ENCODE results near the gene TNK2.
"Not testable (repeated sequence)": the region's sequence is repeated elsewhere in the genome, so short reads cannot be mapped to it uniquely, and the experiment has no call there.

Gene TNK2

DNA sequence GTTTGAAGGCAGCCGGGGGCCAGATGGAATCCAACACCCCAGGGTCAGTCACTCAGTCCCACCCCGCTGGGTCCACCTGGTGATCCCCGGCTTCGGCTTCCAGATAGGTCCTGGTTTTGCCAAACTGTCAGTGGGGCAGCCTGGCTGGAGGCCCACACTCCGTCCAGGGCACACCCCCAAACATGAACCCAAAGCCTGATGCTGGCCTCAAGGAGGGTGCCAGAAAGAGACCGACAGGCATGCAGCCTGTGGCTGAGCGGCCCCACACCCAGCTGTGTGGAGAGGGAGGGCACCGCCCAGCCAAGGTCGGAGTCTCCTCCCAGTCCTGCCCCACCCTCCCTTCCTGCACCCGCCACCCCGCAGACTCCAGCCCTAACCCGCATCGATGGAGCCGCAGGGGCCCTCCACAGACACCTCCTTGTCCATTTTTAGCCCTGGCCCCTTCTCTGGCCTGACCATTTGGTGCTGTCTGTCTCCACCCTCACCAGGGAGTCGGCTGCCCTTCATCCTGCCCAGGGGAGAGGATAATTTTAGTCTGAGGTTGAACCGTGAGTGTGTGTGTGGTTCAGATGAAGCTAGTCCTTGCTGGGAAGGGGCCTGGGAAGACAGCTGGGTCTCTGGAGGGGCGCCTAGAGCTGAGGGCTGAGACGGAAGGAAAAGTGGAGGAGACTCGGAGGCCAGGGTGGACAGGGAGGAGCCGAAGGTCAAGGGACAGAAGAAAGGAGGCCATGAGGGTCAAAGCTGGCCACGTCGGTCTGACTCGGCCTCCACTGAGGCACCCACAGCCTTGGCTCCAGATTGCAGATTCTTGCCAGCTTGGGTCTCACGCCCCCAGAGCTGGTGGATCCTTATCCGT lies 23.1 kb downstream of the TNK2 start:
- DNase-seq (ENCODE audit: low read depth): no peak

DNA sequence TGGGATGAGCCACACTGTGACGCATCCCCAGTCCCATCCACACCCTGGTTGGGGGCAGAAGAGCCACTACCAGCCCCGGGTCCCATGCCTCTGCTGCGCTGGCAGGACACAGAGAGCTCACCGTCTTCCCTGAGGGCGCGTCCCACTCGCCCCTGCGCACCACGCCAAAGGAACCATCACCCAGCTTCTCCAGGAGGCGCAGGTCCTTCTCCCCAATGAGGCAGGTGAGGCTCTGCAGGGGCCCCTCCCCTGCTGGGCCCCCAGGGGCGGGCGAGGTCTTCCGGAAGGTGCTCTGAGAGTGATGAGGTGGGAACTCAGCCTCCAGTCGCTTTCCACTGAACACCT lies 23.7 kb downstream of the TNK2 start:
- no peak for DNase-seq (ENCODE audit: low read depth)

DNA sequence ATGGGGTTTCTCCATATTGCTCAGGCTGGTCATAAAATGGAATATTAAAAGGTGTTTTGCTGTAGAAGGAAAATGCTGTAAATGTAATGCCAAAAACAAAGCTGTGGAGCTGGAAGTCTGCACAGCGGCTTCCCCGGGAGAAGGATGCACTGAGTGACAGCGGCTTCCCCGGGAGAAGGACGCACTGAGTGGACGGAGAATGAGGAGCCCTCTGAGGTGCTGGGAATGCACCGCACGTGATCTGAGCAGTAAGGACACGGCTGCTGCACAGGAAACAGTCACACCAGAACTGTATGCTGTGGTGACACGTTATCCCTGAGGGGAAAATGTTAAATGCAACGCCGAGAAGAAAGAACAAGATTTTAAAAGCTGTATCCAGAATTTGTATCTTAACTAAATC lies 24.6 kb downstream of the TNK2 start:
- no peak for DNase-seq (ENCODE audit: low read depth)

GRCh38 chr3:195883160-195883559 lies 25.2 kb downstream of the TNK2 start:
- no peak for DNase-seq (ENCODE audit: low read depth)

DNA sequence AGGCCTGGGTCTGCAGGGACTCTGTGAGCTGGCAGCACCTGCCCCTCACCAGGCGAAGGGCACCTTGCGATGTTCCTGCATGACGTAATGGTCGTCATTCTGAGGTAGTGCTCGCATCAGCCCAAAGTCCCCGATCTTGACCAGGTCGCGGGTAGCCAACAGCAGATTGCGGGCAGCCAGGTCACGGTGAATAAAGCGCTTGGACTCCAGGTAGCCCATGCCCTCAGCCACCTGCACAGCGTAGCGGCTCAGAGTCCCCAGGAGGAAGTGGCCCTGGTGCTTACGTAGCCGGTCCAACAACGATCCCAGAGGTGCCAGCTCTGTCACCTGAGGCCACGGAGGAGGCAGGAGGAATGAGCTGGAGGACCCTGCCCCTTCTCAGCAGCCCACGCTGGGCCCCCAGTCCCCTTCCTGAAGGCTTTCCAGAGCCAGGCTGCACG lies 26.3 kb downstream of the TNK2 start:
- DNase-seq (ENCODE audit: low read depth): no peak

DNA sequence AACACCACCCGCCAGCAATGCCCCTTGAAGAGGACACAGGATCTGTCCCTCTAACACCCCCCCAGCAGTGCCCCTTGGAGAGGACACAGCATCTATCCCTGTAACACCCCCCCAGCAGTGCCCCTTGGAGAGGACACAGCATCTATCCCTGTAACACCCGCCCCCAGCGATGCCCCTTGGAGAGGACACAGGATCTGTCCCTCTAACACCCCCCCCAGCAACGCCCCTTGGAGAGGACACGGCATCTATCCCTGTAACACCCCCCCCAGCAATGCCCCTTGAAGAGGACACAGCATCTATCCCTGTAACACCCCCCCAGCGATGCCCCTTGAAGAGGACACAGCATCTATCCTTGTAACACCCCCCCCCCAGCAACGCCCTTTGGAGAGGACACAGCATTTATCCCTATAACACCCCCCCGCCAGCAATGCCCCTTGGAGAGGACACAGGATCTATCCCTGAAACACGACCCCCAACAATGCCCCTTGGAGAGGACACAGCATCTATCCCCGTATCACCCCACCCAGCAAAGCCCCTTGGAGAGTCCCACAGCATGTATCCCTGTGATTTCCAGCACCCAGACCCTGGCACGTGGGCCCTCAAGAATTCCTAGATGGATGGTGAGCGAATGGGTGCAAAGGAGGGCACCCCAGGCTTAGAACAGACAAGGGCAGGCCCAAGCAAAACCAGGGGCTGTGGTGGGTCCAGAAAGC lies 26.9 kb downstream of the TNK2 start:
- no peak for DNase-seq (ENCODE audit: low read depth)

GRCh38 chr3:195880037-195880431 lies 28.3 kb downstream of the TNK2 start:
- DNase-seq (ENCODE audit: low read depth): no peak

DNA sequence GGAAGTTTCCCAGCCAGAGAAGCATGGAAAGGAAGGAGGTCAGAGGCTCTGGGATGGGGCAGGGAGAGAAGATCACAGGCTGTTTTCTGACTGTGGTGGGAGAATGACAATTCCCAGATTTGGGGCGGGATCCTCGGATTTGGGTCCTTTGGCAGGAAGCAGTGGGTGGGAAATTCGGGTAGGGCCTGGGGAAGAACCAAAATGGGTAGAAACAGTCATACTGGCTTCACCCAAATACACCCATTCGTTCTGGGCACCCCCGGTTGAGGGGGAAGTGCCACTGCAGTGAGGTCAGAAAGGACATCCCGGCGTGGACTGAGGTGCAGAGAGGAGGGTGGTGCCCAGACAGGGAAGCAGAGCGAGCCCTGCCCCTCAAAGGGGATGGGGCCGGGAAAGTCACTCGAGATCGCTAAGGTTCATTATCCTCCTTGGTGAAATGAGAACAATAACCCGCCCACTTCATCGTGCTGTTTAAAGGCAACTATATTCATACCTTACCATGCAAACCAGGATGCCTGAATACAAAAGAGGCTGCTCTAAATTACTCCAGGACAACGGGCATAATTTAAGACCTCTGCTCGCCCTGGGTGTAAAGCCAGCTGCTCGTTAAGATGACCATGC lies 28.8 kb downstream of the TNK2 start:
- DNase-seq (ENCODE audit: low read depth): no peak

DNA sequence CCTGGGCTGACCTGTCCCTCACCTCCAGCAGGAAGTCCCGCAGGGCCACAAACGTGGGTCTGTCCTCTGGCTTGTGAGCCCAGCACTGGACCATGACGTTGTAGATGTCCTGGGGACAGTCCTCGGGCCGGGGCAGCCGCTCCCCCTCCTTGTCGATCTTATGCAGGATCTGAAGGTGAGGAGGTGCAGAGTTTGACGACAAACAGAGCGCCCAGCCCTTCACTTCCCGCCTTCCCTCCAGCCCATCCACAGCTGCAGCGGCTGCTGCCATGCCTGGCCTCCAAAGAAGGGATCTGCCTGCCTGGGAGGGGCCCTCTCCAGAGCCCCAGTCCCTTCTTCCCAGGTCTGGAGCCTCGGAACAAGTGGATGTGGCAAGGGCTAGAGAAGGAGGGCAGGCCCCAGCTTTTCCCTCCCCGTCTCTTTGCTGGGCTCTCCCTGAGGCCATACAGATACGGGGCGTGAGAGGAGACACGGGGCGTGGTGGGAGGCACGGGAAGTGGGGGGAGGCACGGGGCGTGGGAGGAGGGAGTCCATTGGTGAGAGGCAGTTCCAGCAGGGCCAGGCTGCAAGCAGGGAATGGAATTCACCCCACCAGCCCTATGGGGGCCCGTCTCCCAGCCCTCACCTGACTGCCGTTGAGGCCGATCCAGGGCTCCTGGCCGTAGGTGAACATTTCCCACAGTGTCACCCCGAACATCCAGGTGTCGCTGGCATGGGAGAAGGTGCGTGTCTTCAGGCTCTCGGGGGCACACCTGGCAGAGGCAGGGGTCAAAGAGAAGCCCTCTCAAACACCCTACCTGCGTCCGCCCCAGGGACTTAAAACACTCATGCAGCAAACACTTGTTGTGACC lies 29.7 kb downstream of the TNK2 start:
- DNase-seq (ENCODE audit: low read depth): no peak

- DNase-seq (ENCODE audit: low read depth): no peak
These were observed 30.5 kb downstream of the TNK2 start for GRCh38 chr3:195877767-195878423.

DNA sequence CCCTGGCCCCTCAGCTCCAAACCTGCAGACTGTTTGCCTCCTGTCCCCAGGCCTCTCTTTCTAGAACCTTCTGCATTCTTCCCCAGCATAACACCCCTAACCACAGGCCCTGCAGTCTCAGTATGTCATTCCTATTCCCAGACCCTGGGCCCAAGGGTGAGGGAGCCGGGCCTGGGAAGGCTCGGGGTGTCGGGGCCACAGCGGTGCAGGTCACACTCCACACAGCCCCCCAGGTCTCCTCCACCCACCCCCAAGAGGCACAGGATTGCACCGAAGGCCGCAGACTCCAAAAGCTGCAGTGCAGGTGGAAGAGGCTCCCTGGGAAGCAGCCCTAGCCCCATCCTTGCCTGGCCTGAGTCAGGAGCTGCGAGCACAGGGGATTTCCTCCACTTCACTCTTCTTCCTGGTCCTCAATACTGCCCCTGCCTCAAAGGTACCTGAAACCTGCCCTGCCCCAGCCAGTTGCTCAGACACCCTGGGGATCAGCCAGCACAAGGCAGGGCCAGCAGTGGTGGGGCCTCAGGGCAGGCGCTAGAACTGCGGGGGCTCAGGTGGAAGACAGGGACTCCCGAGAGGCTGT lies 31.1 kb downstream of the TNK2 start:
- DNase-seq (ENCODE audit: low read depth): no peak

DNA sequence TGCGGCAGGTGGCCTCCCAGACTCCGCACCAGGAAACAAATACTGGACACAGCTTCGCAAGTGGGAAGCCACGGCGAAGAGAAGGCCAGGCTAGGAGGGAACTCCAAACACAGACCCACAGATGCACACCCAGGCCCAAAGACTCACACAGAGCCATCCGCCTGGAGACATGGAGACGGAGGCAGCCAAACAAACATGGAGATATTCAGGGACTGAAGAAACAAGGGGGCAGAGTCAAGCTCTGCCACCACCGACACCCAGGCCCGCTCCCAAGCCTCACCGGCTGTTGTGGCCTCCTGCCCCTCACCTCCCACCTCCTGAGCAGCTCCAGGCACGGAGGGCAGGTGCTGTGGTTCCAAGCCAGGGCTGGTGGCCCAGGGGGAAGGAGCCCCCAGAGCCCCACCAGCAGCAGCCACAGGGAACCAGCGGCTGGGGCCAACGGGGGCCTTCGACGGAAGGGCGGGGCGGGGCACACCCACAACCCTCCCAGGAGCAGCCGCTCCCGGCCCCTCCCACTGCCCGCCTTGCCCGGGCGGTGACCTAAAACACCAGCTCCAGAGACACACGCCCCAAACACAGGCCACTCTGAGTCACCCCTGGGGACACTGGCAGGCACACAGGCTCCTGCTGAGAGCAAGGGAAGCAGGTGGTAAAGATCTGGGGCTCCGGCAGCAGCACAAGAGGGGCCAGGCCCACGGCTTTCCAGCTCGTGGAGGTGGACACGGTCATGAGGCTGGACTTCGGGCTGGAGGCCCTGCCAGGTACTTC lies 31.9 kb downstream of the TNK2 start:
- DNase-seq (ENCODE audit: low read depth): no peak

GRCh38 chr3:195875482-195876236 lies 32.7 kb downstream of the TNK2 start:
- no peak for DNase-seq (ENCODE audit: low read depth)

- DNase-seq (ENCODE audit: low read depth): no peak
These were observed 34.4 kb downstream of the TNK2 start for GRCh38 chr3:195873971-195874370.

DNA sequence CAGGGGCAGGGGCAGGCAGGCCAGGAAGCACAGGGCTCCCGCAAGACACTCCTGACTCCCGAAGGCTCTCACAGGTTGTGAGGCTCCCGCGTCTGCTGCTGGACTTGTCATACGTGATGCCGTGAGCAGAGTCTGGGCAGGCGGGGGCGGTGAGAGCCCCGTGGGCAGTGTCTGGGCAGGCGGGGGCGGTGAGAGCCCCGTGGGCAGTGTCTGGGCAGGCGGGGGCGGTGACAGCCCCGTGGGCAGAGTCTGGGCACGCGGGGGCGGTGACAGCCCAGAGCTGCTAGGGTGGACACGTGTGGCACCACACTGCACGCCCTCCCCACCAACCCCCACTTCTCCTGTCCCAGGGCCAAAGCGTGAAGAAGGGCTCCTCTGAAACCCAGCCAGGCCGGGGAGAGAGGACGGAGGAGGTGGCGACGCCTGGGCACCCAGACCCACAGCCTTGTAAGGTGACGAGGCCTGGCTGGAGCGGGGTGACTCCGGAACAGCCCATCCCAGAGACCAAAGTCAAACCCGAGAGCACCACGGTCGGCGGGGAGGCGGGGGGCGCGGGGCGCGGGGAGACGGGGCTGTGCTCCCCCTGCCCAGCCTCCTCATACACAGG lies 35.0 kb downstream of the TNK2 start:
- no peak for DNase-seq (ENCODE audit: low read depth)

DNA sequence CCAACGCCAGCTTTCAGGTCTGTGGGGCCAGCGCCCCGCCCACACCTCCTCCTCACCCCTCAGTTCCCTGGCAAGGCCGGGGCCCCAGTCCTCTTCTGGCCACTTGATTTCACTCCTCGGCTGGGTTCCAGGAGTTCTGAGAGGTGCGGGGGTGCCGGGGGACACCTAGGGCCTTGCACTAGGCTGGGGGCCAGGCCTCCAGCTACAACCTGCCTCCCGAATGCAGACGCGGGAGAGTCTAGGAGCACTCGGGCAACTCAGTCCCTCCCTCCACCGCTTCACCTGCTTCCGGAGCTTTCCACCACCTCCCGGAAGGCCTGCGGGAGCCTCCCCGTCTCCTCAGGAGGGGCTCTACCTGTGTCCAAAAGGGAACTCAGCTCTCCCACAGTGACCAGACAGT lies 35.6 kb downstream of the TNK2 start:
- DNase-seq (ENCODE audit: low read depth): no peak

GRCh38 chr3:195872097-195872496 lies 36.3 kb downstream of the TNK2 start:
- no peak for DNase-seq (ENCODE audit: low read depth)

DNA sequence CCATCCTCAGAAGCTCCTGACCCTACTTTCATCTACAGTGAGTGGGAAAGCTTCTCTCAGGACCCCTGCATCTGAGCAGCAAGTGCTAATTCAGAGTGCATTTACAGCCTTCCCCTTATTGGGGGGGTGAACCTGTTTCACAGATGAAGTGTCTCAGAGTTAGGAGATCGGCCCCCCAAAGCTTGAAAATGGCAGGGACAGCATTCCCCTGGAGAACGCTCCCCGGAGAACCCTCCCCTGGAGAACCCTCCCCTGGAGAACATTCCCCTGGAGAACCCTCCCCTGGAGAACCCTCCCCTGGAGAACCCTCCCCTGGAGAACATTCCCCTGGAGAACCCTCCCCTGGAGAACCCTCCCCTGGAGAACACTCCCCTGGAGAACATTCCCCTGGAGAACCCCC lies 36.7 kb downstream of the TNK2 start:
- DNase-seq (ENCODE audit: low read depth): not testable (repeated sequence)

GRCh38 chr3:195870937-195871336 lies 37.4 kb downstream of the TNK2 start:
- no peak for DNase-seq (ENCODE audit: low read depth)
